IMR-90 (cell line): ENCODE results near the gene IL23R. TPM values are rescaled to one million over a fixed set of nuclear protein-coding genes. Genes with fewer than 3 reads are reported as not detected.

ENCODE experiments used
- ATAC-seq: fragments of 200-7000 bp; cut with Tn5 transposase; 2 replicates; pipeline ENCODE4 v1.9.1; 2020; ENCODE audit warnings: low read depth, mild to moderate bottlenecking, moderate library complexity
- BruUV-seq: library from RNA; stranded (reverse); fragments of 400-500 nt; replicated peaks from 2 replicates; lab custom pipeline; 2021; lab: Mats Ljungman, UMichigan
- CTCF ChIA-PET: fragments of 300-600 bp; formaldehyde crosslinking; extraction: SDS; loops from one replicate; lab custom pipeline; 2021; ENCODE audit warnings: antibody characterized with exemption; lab: Yijun Ruan, JAX
- POLR2A ChIA-PET: fragments of 300-600 bp; sonication (Branson Sonifier 250); formaldehyde crosslinking; loops from one replicate; lab custom pipeline; 2022; ENCODE audit warnings: antibody characterized with exemption; ENCODE audit not compliant: unreplicated experiment; lab: Charles Lee
- DNase-seq: peaks from one replicate; pipeline ENCODE4 v3.0.0; 2013
- H2AFZ ChIP-seq: replicated peaks from 2 replicates; pipeline ENCODE3; 2013; ENCODE audit warnings: low read length, mild to moderate bottlenecking; ENCODE audit not compliant: poor library complexity
- H2AK5ac ChIP-seq: 2 replicates; pipeline ENCODE4 v1.6.1; 2013; ENCODE audit warnings: low read depth, low read length, inconsistent platforms
- H2AK9ac ChIP-seq: replicated peaks from 2 replicates; pipeline ENCODE3; 2013; ENCODE audit warnings: mild to moderate bottlenecking, low read depth, low read length, moderate library complexity; ENCODE audit not compliant: poor library complexity
- H2BK120ac ChIP-seq: 2 replicates; pipeline ENCODE4 v1.6.1; 2013; ENCODE audit warnings: low read depth, low read length, inconsistent platforms
- H2BK15ac ChIP-seq: 3 replicates; pipeline ENCODE4 v1.6.1; 2013; ENCODE audit warnings: low read depth, low read length, inconsistent platforms
- H2BK20ac ChIP-seq: 2 replicates; pipeline ENCODE4 v1.6.1; 2013; ENCODE audit warnings: low read depth, mild to moderate bottlenecking, inconsistent platforms, low read length, moderate library complexity
- H2BK5ac ChIP-seq: 2 replicates; pipeline ENCODE4 v1.6.1; 2013; ENCODE audit warnings: mild to moderate bottlenecking, low read depth, low read length, inconsistent platforms; ENCODE audit not compliant: poor library complexity, severe bottlenecking
- H3K14ac ChIP-seq: replicated peaks from 2 replicates; pipeline ENCODE4 v1.6.1; 2013; ENCODE audit warnings: low read depth, low read length, inconsistent platforms
- H3K18ac ChIP-seq: 2 replicates; pipeline ENCODE4 v1.6.1; 2013; ENCODE audit warnings: low read depth, low read length, control low read depth
- H3K23ac ChIP-seq: 2 replicates; pipeline ENCODE4 v1.6.1; 2013; ENCODE audit warnings: low read depth, low read length, inconsistent platforms
- H3K27ac ChIP-seq: 2 replicates; pipeline ENCODE4 v1.5.1; 2013; ENCODE audit warnings: mild to moderate bottlenecking, control low read depth, low read length; ENCODE audit not compliant: insufficient read depth
- H3K27me3 ChIP-seq: 2 replicates; pipeline ENCODE4 v1.6.1; 2013; ENCODE audit warnings: low read length; ENCODE audit not compliant: control insufficient read depth, insufficient read depth
- H3K36me3 ChIP-seq: 2 replicates; pipeline ENCODE4 v1.6.1; 2013; ENCODE audit warnings: low read length, mixed read lengths; ENCODE audit not compliant: control insufficient read depth, insufficient read depth
- H3K4ac ChIP-seq: 2 replicates; pipeline ENCODE4 v1.6.1; 2013; ENCODE audit warnings: low read depth, low read length, inconsistent platforms
- H3K4me1 ChIP-seq: 2 replicates; pipeline ENCODE4 v1.6.1; 2013; ENCODE audit warnings: low read length, mixed read lengths; ENCODE audit not compliant: control insufficient read depth, insufficient read depth
- H3K4me2 ChIP-seq: 2 replicates; pipeline ENCODE4 v1.6.1; 2013; ENCODE audit warnings: low read depth, mild to moderate bottlenecking, control low read depth, low read length, moderate library complexity
- H3K4me3 ChIP-seq: 2 replicates; pipeline ENCODE4 v1.5.1; 2013; ENCODE audit warnings: low read depth, mild to moderate bottlenecking, control low read depth, low read length, moderate library complexity; ENCODE audit not compliant: insufficient read depth
- H3K56ac ChIP-seq: 2 replicates; pipeline ENCODE4 v1.6.1; 2013; ENCODE audit warnings: low read length, inconsistent platforms; ENCODE audit not compliant: insufficient read depth; ENCODE audit errors: extremely low read depth
- H3K79me1 ChIP-seq, 2 experiments: 2 replicates each; pipeline ENCODE4 v1.6.1; 2013; ENCODE audit warnings: low read length in 2 of 2, inconsistent platforms in 1 of 2, low read depth in 1 of 2
- H3K9ac ChIP-seq: 2 replicates; pipeline ENCODE4 v1.6.1; 2013; ENCODE audit warnings: low read depth, low read length, control low read depth
- H3K9me1 ChIP-seq: 2 replicates; pipeline ENCODE4 v1.6.1; 2013; ENCODE audit warnings: low read length, inconsistent platforms; ENCODE audit not compliant: insufficient read depth
- H3K9me3 ChIP-seq: 2 replicates; pipeline ENCODE4 v1.6.1; 2013; ENCODE audit warnings: low read length; ENCODE audit not compliant: control insufficient read depth, insufficient read depth
- H4K20me1 ChIP-seq: 2 replicates; pipeline ENCODE4 v1.6.1; 2013; ENCODE audit warnings: low read length, inconsistent platforms; ENCODE audit not compliant: insufficient read depth
- H4K5ac ChIP-seq: 2 replicates; pipeline ENCODE4 v1.6.1; 2013; ENCODE audit warnings: mild to moderate bottlenecking, low read depth, low read length, control low read depth
- H4K8ac ChIP-seq, 2 experiments: 2 replicates each; pipeline ENCODE4 v1.6.1; 2013; ENCODE audit warnings: low read depth in 2 of 2, low read length in 2 of 2, control low read depth in 1 of 2, inconsistent platforms in 1 of 2
- H4K91ac ChIP-seq: 2 replicates; pipeline ENCODE4 v1.6.1; 2013; ENCODE audit warnings: low read depth, low read length, inconsistent platforms; ENCODE audit not compliant: insufficient read depth
- BHLHE40 ChIP-seq: fragments of 150-350 bp; IDR thresholded peaks from 2 replicates; pipeline ENCODE4 v1.6.1; 2016; ENCODE audit warnings: mild to moderate bottlenecking, low read depth, low read length
- CEBPB ChIP-seq: IDR thresholded peaks from 2 replicates; pipeline ENCODE4 v1.6.1; 2012; ENCODE audit warnings: low read depth, low read length, improper control_type of control experiment
- ELK1 ChIP-seq: fragments of 150-350 bp; IDR thresholded peaks from 2 replicates; pipeline ENCODE4 v1.6.1; 2016; ENCODE audit warnings: low read depth, mild to moderate bottlenecking, low read length, moderate library complexity, borderline replicate concordance
- MAFK ChIP-seq: IDR thresholded peaks from 2 replicates; pipeline ENCODE4 v1.6.1; 2012; ENCODE audit warnings: low read depth, low read length, improper control_type of control experiment
- MAZ ChIP-seq: IDR thresholded peaks from 2 replicates; pipeline ENCODE4 v1.6.1; 2012; ENCODE audit warnings: low read depth, mild to moderate bottlenecking, low read length, improper control_type of control experiment, moderate library complexity, borderline replicate concordance
- NFE2L2 ChIP-seq: fragments of 150-350 bp; IDR thresholded peaks from 2 replicates; pipeline ENCODE4 v1.6.1; 2016; ENCODE audit warnings: low read depth, mild to moderate bottlenecking, low read length
- POLR2A ChIP-seq: IDR thresholded peaks from 2 replicates; pipeline ENCODE4 v1.6.1; 2012; ENCODE audit warnings: mild to moderate bottlenecking, low read depth, low read length
- RAD21 ChIP-seq: IDR thresholded peaks from 2 replicates; pipeline ENCODE4 v1.6.1; 2012; ENCODE audit warnings: low read length, improper control_type of control experiment
- RCOR1 ChIP-seq: IDR thresholded peaks from 2 replicates; pipeline ENCODE4 v1.6.1; 2012; ENCODE audit warnings: mild to moderate bottlenecking, low read length, improper control_type of control experiment; ENCODE audit not compliant: insufficient replicate concordance
- RFX5 ChIP-seq: IDR thresholded peaks from 2 replicates; pipeline ENCODE4 v1.8.0; 2012; ENCODE audit warnings: low read depth, mild to moderate bottlenecking, low read length, moderate library complexity
- SMC3 ChIP-seq: fragments of 150-350 bp; IDR thresholded peaks from 2 replicates; pipeline ENCODE4 v1.6.1; 2016; ENCODE audit warnings: low read depth, mild to moderate bottlenecking, antibody characterized with exemption, low read length, moderate library complexity
- USF2 ChIP-seq: fragments of 150-350 bp; IDR thresholded peaks from 2 replicates; pipeline ENCODE4 v1.6.1; 2017; ENCODE audit warnings: mild to moderate bottlenecking, antibody characterized with exemption, low read length, low read depth
- WGBS, 2 experiments: methylation state at CpG; one replicate each; pipeline versions ENCODE4 v1.1.5 to v1.1.7; 2013; ENCODE audit warnings: missing lambda C conversion rate in 2 of 2; ENCODE audit not compliant: insufficient read length in 1 of 2; ENCODE audit errors: extremely low coverage in 2 of 2; 5-methylcytosine and 5-hydroxymethylcytosine counted together
- dilution Hi-C: fragments of 300-500 bp; cut with HindIII; formaldehyde crosslinking; loops from one replicate; pipeline ENCODE4 v1.14.3; 2018; ENCODE audit warnings: low sequenced_read_pairs; ENCODE audit not compliant: unreplicated experiment
- in situ Hi-C: fragments of 300-500 bp; cut with MboI; formaldehyde crosslinking; loops from 3 replicates; pipeline ENCODE4 v1.14.3; 2019; ENCODE audit warnings: low sequenced_read_pairs, inconsistent platforms, mixed read lengths
- intact Hi-C: fragments of 100-400 bp; cut with micrococcal nuclease; formaldehyde crosslinking; loops from 2 replicates; pipeline ENCODE4 v1.10.0; 2022
- polyA plus RNA-seq, 3 experiments: library from polyadenylated mRNA; depleted of rRNA; stranded (reverse); fragments of >200 nt; gene quantifications; 2 replicates each; pipeline ENCODE4 v1.2.3, GENCODE V29; 2012; ENCODE audit warnings: low replicate concordance in 1 of 3
- total RNA-seq: library from RNA; depleted of rRNA; stranded (reverse); fragments of >200 nt; gene quantifications from 2 replicates; pipeline ENCODE4 v1.2.3, GENCODE V29; 2012

Gene IL23R
- total and polyA plus RNA-seq, 2 of the 4 experiments (the other 2 are of a cell fraction): not detected

- intact Hi-C loops (no loop called here), dilution Hi-C loops (no loop called here), in situ Hi-C loops (no loop called here)
- Histone ChIP-seq H2BK5ac (no peak overlapping the region), H3K9me3 (no peaks in the 10 kb centered on the region), H4K5ac (no peak overlapping the region), H3K4me3 (no peak overlapping the region), H4K91ac (no peak overlapping the region), H3K9me1 (no peaks in the 10 kb centered on the region), H3K27ac (no peak overlapping the region), H3K27me3 (peaks cover 12% of the 10 kb centered on the region), H2AK5ac (no peak overlapping the region), H2BK20ac (no peak overlapping the region), H3K4me1 (no peaks in the 10 kb centered on the region), H4K20me1 (no peaks in the 10 kb centered on the region), H3K36me3 (no peaks in the 10 kb centered on the region), H2BK15ac (no peak overlapping the region), H3K56ac (no peak overlapping the region), H3K14ac (no peak overlapping the region), H3K4ac (no peak overlapping the region), H3K23ac (no peak overlapping the region), H3K9ac (no peak overlapping the region), H2AFZ (no peak overlapping the region), H3K4me2 (no peak overlapping the region), H2BK120ac (no peak overlapping the region), H3K18ac (no peak overlapping the region), H2AK9ac (no peak overlapping the region), H3K79me1 (no peaks in the 10 kb centered on the region), H4K8ac (no peak overlapping the region)
- ATAC-seq (no peak), DNase-seq (no peak)
- WGBS, 2 experiments: no CpG with 5 or more reads among the region's 2 CpGs
- POLR2A ChIA-PET: no interaction called here
- BruUV-seq: no TSS peak
- CTCF ChIA-PET: no interaction called here
- TF ChIP-seq RFX5 (no peak), POLR2A (no peak), ELK1 (no peak), SMC3 (no peak), NFE2L2 (no peak), USF2 (no peak), MAZ (no peak), RAD21 (no peak), BHLHE40 (no peak), MAFK (no peak), RCOR1 (no peak), CEBPB (no peak)
These were observed 7.0 kb upstream of the IL23R start for GRCh38 chr1:67159233-67159632.
